ENCODE measurements around the gene RFTN1. TPM values are rescaled to one million over a fixed set of nuclear protein-coding genes. Genes with fewer than 3 reads are reported as not detected.

Gene RFTN1
- total RNA-seq, 2 experiments from 2014 or later, result 55.7 to 56.4 TPM

GRCh38 chr3:16364963-16365362 is 148.5 kb downstream of the RFTN1 start:
- Mint-ChIP-seq H3K9me3 (no peaks in the 10 kb centered on the region), H3K36me3 (ENCODE audit: low read depth) (peaks cover 86% of the 10 kb centered on the region), H3K27me3 (no peaks in the 10 kb centered on the region), H3K4me1 (ENCODE audit: low read depth) (peaks cover 34% of the 10 kb centered on the region), H3K4me3 (no peak overlapping the region), H3K27ac (no peak overlapping the region)
- ChIA-PET POLR2A (no interaction called here), CTCF (no interaction called here)
- ATAC-seq (ENCODE audit: poor library complexity) (no peak), DNase-seq (no peak)
- TF ChIP-seq CTCF (IDR thresholded peaks at IDR 0.05), result no peak
- Histone ChIP-seq H3K27me3 (ENCODE audit: control insufficient read depth in 1 of 2, insufficient read depth in 2 of 2, low read length in 2 of 2) (no peaks in the 10 kb centered on the region), H3K9me3 (ENCODE audit: control insufficient read depth in 1 of 2, insufficient read depth in 1 of 2, low read length in 2 of 2) (no peaks in the 10 kb centered on the region), H3K4me3 (ENCODE audit: low read length) (no peak overlapping the region), H3K36me3 (ENCODE audit: insufficient read depth, low read length) (peaks cover 79% of the 10 kb centered on the region), H3K27ac (ENCODE audit: low read depth in 1 of 2, low read length in 2 of 2) (no peak overlapping the region), H3K4me1 (ENCODE audit: insufficient read depth, low read length) (no peaks in the 10 kb centered on the region)
- intact Hi-C loops (cut with DNase I, micrococcal nuclease), result no loop called here

- H3K4me3 Mint-ChIP-seq, result no peak overlapping the region
- ChIA-PET POLR2A (interaction anchor here (1.1 to 1.3 kb wide), 2 partner anchors 26 to 149 kb away, joined by 3 read pairs; partner anchors contain the start of gene RFTN1), CTCF (no interaction called here)
- no peak for TF ChIP-seq CTCF (IDR thresholded peaks at IDR 0.05)
- H3K27me3 Mint-ChIP-seq, result no peaks in the 10 kb centered on the region
- H3K27ac Mint-ChIP-seq, result no peak overlapping the region
- ATAC-seq (ENCODE audit: poor library complexity) (no peak), DNase-seq (no peak)
- Histone ChIP-seq H3K4me3 (ENCODE audit: low read length) (no peak overlapping the region), H3K27me3 (ENCODE audit: control insufficient read depth in 1 of 2, insufficient read depth in 2 of 2, low read length in 2 of 2) (no peaks in the 10 kb centered on the region), H3K4me1 (ENCODE audit: insufficient read depth, low read length) (no peaks in the 10 kb centered on the region), H3K27ac (ENCODE audit: low read depth in 1 of 2, low read length in 2 of 2) (no peak overlapping the region), H3K36me3 (ENCODE audit: insufficient read depth, low read length) (peaks cover 75% of the 10 kb centered on the region), H3K9me3 (ENCODE audit: control insufficient read depth in 1 of 2, insufficient read depth in 1 of 2, low read length in 2 of 2) (no peaks in the 10 kb centered on the region)
- intact Hi-C loops (cut with DNase I, micrococcal nuclease), result no loop called here
- H3K36me3 Mint-ChIP-seq (ENCODE audit: low read depth), result peaks cover 81% of the 10 kb centered on the region
- peaks cover 33% of the 10 kb centered on the region for H3K4me1 Mint-ChIP-seq (ENCODE audit: low read depth)
- H3K9me3 Mint-ChIP-seq, result no peaks in the 10 kb centered on the region
Measured at GRCh38 chr3:16364323-16364722, 149.2 kb downstream of the RFTN1 start.

GRCh38 chr3:16363636-16364035 is 149.9 kb downstream of the RFTN1 start:
- ChIA-PET CTCF (no interaction called here), POLR2A (interaction anchor here (1.1 to 1.7 kb wide), 3 partner anchors 14 to 150 kb away, joined by 3 to 5 read pairs (median 3); partner anchors contain the start of gene RFTN1)
- H3K9me3 ChIP-seq (ENCODE audit: control insufficient read depth in 1 of 2, insufficient read depth in 1 of 2, low read length in 2 of 2), result no peaks in the 10 kb centered on the region
- intact Hi-C loops (cut with DNase I, micrococcal nuclease), result no loop called here
- H3K9me3 Mint-ChIP-seq, result no peaks in the 10 kb centered on the region
- no peak overlapping the region for H3K4me3 Mint-ChIP-seq
- H3K27ac ChIP-seq (ENCODE audit: low read depth in 1 of 2, low read length in 2 of 2), result no peak overlapping the region
- H3K36me3 ChIP-seq (ENCODE audit: insufficient read depth, low read length), result peaks cover 72% of the 10 kb centered on the region
- H3K36me3 Mint-ChIP-seq (ENCODE audit: low read depth), result peaks cover 79% of the 10 kb centered on the region
- no peak overlapping the region for H3K4me3 ChIP-seq (ENCODE audit: low read length)
- no peaks in the 10 kb centered on the region for H3K4me1 ChIP-seq (ENCODE audit: insufficient read depth, low read length)
- peak overlapping the region; percentile 36 for H3K27ac Mint-ChIP-seq
- no peak for TF ChIP-seq CTCF (IDR thresholded peaks at IDR 0.05)
- DNase-seq (no peak), ATAC-seq (ENCODE audit: poor library complexity) (no peak)
- H3K27me3 ChIP-seq (ENCODE audit: control insufficient read depth in 1 of 2, insufficient read depth in 2 of 2, low read length in 2 of 2), result no peaks in the 10 kb centered on the region
- peaks cover 37% of the 10 kb centered on the region for H3K4me1 Mint-ChIP-seq (ENCODE audit: low read depth)
- H3K27me3 Mint-ChIP-seq, result no peaks in the 10 kb centered on the region

Data from CD4-positive, alpha-beta T cell (primary cell).